Kidney (tissue), 14 donors: ENCODE data around the gene POU2F1. TPM values are rescaled to one million over a fixed set of nuclear protein-coding genes. Genes with fewer than 3 reads are reported as not detected.

Experiments
- DNase-seq, 5 donors: peaks; one replicate each; pipeline ENCODE4 v3.0.0-alpha.2; 2013 to 2020
- FAIRE-seq: peaks from 2 replicates; lab custom pipeline; 2012; peaks lifted over from hg19 to GRCh38; lab: Jason Lieb, UNC
- H3K27ac ChIP-seq, 2 donors: one replicate each; pipeline ENCODE4 v1.7.0; 2013; ENCODE audit warnings: low read depth in 2 of 2, low read length in 2 of 2, inconsistent platforms in 1 of 2
- H3K27me3 ChIP-seq: one replicate; pipeline ENCODE4 v1.7.1; 2013; ENCODE audit warnings: low read length, inconsistent platforms; ENCODE audit not compliant: control insufficient read depth, insufficient read depth
- H3K36me3 ChIP-seq, 3 donors: one replicate each; pipeline versions ENCODE4 v1.7.0 to v1.7.1; 2013; ENCODE audit warnings: low read length in 3 of 3, control low read depth in 1 of 3, inconsistent platforms in 1 of 3; ENCODE audit not compliant: insufficient read depth in 3 of 3, control insufficient read depth in 2 of 3
- H3K4me1 ChIP-seq, 3 donors: one replicate each; pipeline versions ENCODE4 v1.7.0 to v1.7.1; 2013; ENCODE audit warnings: low read length in 3 of 3, inconsistent platforms in 1 of 3, low read depth in 1 of 3; ENCODE audit not compliant: control insufficient read depth in 2 of 3, insufficient read depth in 2 of 3
- H3K4me3 ChIP-seq, 3 donors: one replicate each; pipeline versions ENCODE4 v1.7.0 to v1.8.1; 2013; ENCODE audit warnings: low read length in 3 of 3, control low read depth in 1 of 3, inconsistent platforms in 1 of 3
- H3K9ac ChIP-seq, 3 donors: one replicate each; pipeline versions ENCODE4 v1.7.0 to v1.7.1; 2013; ENCODE audit warnings: low read length in 3 of 3, control low read depth in 1 of 3, inconsistent platforms in 1 of 3
- H3K9me3 ChIP-seq, 3 donors: one replicate each; pipeline versions ENCODE4 v1.7.0 to v1.7.1; 2013; ENCODE audit warnings: low read length in 3 of 3, control low read depth in 1 of 3, inconsistent platforms in 1 of 3; ENCODE audit not compliant: control insufficient read depth in 2 of 3, insufficient read depth in 1 of 3
- CTCF ChIP-seq: IDR thresholded peaks from 3 replicates; pipeline ENCODE4 v1.5.1; 2012; ENCODE audit warnings: mild to moderate bottlenecking, moderate library complexity, borderline replicate concordance; ENCODE audit not compliant: insufficient read depth; ENCODE audit errors: extremely low read depth
- intact Hi-C: fragments of 100-400 bp; cut with DNase I; formaldehyde crosslinking; loops from one replicate; pipeline ENCODE4 v1.11.1; 2022
- polyA plus RNA-seq: library from polyadenylated mRNA; stranded (reverse); fragments of 350-450 nt; fragmentation: Illumina TruSeq; extraction: RNeasy Lipid Tissue Mini Kit (QIAGEN cat#74804); gene quantifications from one replicate; pipeline ENCODE4 v1.2.3, GENCODE V29; 2014; ENCODE audit warnings: low read depth, low replicate concordance; ENCODE audit not compliant: insufficient read depth
- total RNA-seq: library from RNA; stranded (reverse); fragmentation: NEBNext Ultra II Directional; extraction: Animal tissue kit (Norgen Biotek cat#: 25700); gene quantifications from one replicate; pipeline ENCODE4 v1.2.1, GENCODE V29; 2021
- donor health status: control.
- donor health status: control.
- donor health status: control.
- donor health status: control.
- donor health status: control.
- donor health status: DM: yes; HTN: yes; CAD: no.
- donor health status: Normal renal cell carcinoma (clear cell type).

Gene POU2F1
- total and polyA plus RNA-seq, 2 donors from 2014 or later = 1.9 to 25.2 TPM

GRCh38 chr1:167463875-167464575 lies 243.3 kb downstream of the POU2F1 start:
- peak in 1 of 5 donors; percentile 38 for DNase-seq
- TF ChIP-seq CTCF = no peak
- Histone ChIP-seq H3K4me1 (no peaks in the 10 kb centered on the region), H3K36me3 (no peaks in the 10 kb centered on the region), H3K9ac (no peak overlapping the region), H3K9me3 (no peaks in the 10 kb centered on the region), H3K27me3 (no peaks in the 10 kb centered on the region), H3K4me3 (no peak overlapping the region), H3K27ac (no peak overlapping the region)
- FAIRE-seq = no peak
- intact Hi-C loops = no loop called here

- no peaks in the 10 kb centered on the region for H3K4me1 ChIP-seq
- intact Hi-C loops = no loop called here
- no peak for FAIRE-seq
- TF ChIP-seq CTCF = no peak
- no peak overlapping the region for H3K27ac ChIP-seq
- no peak overlapping the region for H3K4me3 ChIP-seq
- H3K36me3 ChIP-seq = no peaks in the 10 kb centered on the region
- no peak overlapping the region for H3K9ac ChIP-seq
- no peaks in the 10 kb centered on the region for H3K9me3 ChIP-seq
- H3K27me3 ChIP-seq = no peaks in the 10 kb centered on the region
- no peak for DNase-seq
Measured at GRCh38 chr1:167465018-167465417, 244.3 kb downstream of the POU2F1 start.

GRCh38 chr1:167465743-167466142 lies 245.1 kb downstream of the POU2F1 start:
- H3K4me3 ChIP-seq = no peak overlapping the region
- DNase-seq (peak in 2 of 5 donors; percentile 27 to 48), FAIRE-seq (no peak)
- H3K36me3 ChIP-seq = no peaks in the 10 kb centered on the region
- no peaks in the 10 kb centered on the region for H3K9me3 ChIP-seq
- intact Hi-C loops = no loop called here
- H3K27ac ChIP-seq = no peak overlapping the region
- H3K9ac ChIP-seq = no peak overlapping the region
- H3K27me3 ChIP-seq = no peaks in the 10 kb centered on the region
- no peaks in the 10 kb centered on the region for H3K4me1 ChIP-seq
- no peak for TF ChIP-seq CTCF
